Hematopoietic multipotent progenitor cell treated with erythropoietin and hydrocortisone succinate and interleukin-3 and kit ligand, for 17 days (in vitro differentiated cells): ENCODE results near the gene GNE.
"Not testable (repeated sequence)": the region's sequence is repeated elsewhere in the genome, so short reads cannot be mapped to it uniquely, and the experiment has no call there.

Source experiments
- DNase-seq: peaks from one replicate; pipeline ENCODE4 v3.0.0-alpha.2; 2015; ENCODE audit warnings: low spot score

Gene GNE, protein sequence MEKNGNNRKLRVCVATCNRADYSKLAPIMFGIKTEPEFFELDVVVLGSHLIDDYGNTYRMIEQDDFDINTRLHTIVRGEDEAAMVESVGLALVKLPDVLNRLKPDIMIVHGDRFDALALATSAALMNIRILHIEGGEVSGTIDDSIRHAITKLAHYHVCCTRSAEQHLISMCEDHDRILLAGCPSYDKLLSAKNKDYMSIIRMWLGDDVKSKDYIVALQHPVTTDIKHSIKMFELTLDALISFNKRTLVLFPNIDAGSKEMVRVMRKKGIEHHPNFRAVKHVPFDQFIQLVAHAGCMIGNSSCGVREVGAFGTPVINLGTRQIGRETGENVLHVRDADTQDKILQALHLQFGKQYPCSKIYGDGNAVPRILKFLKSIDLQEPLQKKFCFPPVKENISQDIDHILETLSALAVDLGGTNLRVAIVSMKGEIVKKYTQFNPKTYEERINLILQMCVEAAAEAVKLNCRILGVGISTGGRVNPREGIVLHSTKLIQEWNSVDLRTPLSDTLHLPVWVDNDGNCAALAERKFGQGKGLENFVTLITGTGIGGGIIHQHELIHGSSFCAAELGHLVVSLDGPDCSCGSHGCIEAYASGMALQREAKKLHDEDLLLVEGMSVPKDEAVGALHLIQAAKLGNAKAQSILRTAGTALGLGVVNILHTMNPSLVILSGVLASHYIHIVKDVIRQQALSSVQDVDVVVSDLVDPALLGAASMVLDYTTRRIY

GRCh38 chr9:36258208-36258995, at the start of gene GNE:
Gene GNE (minus strand): TSS chr9:36258448. CDS start chr9:36249355, 9,093 bp downstream.
- peak; percentile 90 for DNase-seq

DNA sequence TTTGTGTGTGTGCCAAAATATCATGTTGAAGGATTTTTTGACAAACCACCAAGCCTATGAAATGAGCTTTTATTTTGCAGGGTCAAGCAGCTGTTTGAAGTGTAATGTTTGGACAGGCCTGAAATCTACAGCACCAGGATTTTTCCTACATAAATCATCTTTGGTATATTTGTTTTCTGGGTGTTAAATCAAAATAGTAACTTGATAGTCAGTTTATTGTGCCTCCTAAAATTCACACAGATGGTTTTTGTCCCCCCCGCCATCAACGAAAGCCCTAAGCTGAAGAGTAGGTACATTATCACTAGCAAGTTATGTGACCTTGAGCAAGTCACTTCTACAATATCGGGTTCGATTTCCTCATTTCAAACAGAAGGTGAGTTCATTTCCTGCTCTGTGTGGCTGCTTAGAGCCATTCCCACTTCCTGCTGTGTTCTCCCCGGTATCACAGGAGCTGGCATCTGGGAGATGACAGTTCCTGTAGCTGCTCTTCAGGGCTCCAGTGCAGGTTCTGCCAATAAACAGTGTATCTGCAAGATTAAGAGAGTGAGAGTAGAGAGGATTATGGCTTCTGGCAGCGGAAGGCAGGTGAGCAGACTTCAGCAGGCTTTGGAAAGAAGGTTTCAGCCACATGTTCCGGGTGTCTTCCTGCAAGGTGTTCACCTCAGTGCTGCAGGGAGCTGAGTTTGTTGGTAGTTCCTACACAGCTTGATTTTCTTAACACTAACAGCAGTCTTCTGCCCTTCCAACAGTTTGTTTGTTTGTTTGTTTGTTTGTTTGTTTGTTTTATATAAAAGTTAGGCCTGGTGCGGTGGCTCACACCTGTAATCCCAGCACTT, 48.4 kb upstream of the GNE start:
- no peak for DNase-seq

- DNase-seq: not testable (repeated sequence)
Observed at GRCh38 chr9:36304366-36304765, 46.1 kb upstream of the GNE start.

DNA sequence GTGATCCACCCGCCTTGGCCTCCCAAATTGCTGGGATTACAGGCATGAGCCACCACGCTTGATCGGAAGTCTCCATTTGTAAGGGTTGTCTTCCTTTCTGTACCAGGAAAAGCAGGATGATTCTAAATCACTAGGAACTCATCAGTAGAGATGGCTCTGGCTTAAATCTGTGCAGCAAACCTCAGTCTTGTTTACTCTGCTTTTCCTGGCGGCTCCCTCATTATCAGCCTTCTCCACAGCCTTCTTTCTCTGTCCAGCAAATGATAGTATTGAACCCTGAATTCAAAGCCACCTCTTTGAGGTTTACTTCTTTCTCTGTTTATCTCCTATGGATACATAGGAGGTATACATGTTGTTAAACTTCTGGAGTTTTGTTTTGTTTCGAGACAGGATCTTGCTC, 43.0 kb upstream of the GNE start:
- DNase-seq: no peak

DNA sequence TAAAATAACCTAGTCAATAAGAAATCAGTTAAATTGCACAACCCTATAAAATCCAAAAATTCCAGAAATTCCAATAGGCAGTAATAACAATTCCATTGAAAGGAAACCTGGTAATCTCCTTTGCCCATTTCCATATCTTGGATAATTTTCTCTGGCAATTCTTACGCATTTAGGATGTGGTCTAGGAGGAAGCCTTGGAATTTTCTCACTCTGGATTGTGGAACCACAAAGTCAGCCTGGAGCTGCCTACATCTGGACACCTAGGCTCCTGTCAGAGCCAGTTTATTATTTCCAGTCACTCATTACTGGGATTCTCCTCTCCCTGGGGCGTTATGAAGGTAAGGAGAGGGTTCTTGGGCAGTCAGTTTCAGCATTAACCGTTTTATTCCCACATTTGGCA, 40.3 kb upstream of the GNE start:
- DNase-seq: no peak

GRCh38 chr9:36297798-36298197, 39.5 kb upstream of the GNE start:
- no peak for DNase-seq

GRCh38 chr9:36294996-36295395, 36.7 kb upstream of the GNE start:
- DNase-seq: not testable (repeated sequence)

- no peak for DNase-seq
Observed at GRCh38 chr9:36293918-36294317, 35.7 kb upstream of the GNE start.

GRCh38 chr9:36293171-36293570, 34.9 kb upstream of the GNE start:
- DNase-seq: no peak

DNA sequence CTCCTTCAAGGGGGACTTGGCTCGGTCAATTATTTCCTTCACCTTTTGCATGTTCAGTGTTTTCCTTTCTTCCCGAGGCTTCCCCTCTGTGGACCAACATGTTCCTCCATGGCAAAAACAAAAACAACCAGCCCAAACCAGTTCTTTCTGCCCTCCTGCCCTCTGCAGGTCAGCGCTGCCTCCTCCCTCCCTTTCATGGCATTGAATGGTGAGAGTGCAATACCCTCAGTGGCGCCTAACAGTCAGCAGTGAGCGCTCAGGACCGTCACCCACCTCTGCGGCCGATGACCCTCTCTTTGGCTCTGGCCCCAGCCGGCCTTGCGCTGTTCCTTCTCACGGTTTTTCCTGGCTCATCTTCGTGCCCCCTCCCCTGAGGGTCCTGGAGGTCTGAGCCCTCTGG, 34.4 kb upstream of the GNE start:
- DNase-seq: no peak

DNA sequence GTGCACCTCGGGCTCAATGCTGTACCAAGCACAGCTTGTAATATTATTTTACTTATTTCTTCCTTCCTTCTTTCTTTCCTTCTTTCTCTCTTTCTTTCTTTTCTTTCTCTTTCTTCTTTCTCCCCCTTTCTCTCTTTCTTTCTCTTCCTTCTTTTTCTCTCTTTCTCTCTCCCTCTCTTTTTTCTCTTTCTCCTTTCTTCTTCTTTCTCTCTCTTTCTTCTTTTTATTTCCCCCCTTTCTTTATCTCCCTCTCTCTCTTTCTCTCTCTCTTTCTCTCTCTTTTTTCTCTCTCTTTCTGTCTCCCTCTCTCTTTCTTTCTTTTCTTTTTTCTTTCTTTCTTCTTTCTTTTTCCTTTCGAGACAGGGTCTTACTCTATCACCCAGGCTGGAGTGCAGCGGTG, 32.7 kb upstream of the GNE start:
- DNase-seq: no peak

DNA sequence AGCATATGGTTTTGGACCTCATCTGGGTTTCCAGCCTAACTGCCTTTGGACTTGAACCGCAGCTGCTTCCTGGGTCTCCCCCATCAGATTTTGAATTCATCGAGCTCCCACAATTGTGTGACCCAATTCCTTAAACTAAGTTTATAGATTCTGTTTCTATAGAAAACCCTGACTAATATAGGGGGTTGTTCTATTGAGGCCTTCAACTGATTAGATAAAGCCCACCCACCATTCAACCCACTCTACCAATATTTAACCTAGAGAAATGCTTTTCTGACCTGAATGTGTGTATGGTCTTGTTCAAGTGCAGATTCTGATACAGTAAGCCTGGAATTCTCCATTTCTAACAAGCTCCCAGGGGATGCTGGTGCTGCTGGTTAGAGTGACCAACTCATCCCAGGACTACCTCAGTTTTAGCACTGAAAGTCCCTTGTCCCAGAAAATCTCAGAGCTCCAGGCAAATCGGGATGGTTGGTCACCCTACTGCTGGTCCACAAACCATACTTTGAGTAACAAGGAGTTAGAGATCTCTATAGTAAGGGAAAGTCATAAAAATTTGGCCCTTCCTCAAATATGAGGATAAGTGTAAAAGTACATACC, 31.7 kb upstream of the GNE start:
- DNase-seq: no peak

- no peak for DNase-seq
Observed at GRCh38 chr9:36288070-36288469, 29.8 kb upstream of the GNE start.

- no peak for DNase-seq
Observed at GRCh38 chr9:36286388-36286787, 28.1 kb upstream of the GNE start.

DNA sequence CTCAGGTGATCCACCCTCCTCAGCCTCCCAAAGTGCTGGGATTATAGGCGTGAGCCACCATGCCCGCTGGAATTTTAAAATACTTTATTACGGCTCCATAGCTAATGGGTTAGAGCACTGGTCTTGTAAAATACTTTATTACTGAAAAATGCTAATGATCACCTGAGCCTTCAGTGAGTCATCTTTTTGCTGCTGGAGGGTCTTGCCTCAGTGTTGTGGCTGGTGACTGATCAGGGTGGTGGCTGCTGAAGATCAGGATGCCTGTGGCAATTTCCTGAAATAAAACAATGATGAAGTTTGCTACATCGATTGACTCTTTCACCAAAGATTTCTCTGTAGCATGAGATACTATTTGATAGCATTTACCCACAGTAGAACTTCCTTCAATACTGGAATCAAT, 26.0 kb upstream of the GNE start:
- no peak for DNase-seq

DNA sequence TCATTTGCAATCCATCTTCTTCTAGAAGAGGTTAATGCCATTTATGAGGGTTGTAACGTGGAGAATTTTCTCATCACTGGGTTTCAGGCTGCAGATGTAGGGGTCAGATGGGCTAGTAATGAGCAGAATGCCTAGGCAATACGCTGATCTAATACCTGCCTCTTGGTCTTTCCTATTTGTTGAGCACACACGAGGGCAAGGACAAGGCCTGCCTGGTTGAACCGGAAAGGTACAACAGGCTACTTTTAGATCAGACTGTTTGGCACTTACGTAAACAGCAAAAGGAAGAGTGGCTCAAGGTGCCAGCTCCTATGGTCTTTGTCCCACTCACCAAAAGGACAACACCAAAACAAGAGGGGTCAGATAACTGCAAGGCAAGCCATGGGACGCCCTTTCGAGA, 24.0 kb upstream of the GNE start:
- DNase-seq: no peak

- no peak for DNase-seq
Observed at GRCh38 chr9:36280989-36281388, 22.7 kb upstream of the GNE start.

- no peak for DNase-seq
Observed at GRCh38 chr9:36278243-36278642, 20.0 kb upstream of the GNE start.

DNA sequence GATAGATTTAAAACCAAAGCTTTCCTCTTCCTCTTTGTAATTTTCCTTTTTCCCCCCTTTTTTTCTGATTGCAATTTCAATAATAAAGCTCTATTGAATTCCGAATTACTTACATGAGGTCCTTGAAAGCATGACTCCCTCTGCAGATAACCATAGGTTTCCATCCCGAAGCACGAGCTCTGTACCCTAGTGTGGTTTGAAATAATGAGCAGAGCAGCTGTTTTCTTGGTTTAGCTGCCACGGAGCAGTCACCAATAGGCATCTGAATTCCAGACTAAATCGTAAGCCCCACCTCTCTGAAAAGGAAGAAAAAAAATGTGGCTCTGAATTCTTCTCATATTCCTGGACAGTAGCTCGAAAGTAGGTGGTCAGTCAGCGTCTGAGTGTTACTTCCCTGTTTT, 18.5 kb upstream of the GNE start:
- DNase-seq: no peak

DNA sequence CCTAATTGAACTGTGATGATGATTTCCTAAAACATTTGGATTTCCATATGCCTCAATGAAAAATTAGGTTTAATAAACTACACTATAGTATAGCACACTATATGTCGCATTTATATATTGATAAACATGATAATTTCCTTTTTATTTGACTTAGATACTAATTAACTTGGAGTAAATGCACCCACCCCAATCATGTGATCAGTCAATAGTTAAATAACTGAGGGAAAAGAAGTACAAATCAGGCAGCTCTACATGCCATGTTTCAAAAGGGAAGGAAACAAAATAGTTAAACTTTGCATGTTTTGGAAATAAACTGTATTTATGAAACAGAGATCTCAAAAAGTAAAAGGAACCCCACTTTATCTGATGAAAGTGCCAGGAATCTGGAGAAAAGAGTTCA, 18.0 kb upstream of the GNE start:
- no peak for DNase-seq

DNA sequence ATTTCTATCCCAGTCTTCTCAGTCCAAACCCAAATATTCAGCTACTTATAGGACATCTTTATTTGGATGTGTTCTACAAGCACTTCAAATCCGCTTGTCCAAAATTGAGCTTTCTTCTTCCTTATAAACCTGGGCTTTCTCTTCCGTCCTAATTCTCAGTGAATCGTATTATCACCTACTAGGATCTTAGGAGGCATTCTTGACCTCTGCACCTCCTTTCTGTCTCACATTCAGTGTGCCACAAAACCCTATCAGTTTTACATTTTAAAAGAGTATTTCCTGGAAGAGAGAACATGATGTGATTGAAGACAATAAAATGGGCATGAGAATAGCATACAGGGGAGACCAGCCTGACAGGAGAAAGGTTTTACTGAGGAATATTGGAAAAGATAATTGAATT, 16.8 kb upstream of the GNE start:
- DNase-seq: no peak
